SK-N-SH treated with all-trans-retinoic acid at 6 μM for 48 hours (cell line): Measurements from ENCODE around the gene NPY4R2.
"Not testable (repeated sequence)": the region's sequence is repeated elsewhere in the genome, so short reads cannot be mapped to it uniquely, and the experiment has no call there.

Source experiments
- BACH2 ChIP-seq: fragments of 250-450 bp; sonication (Bioruptor Pico); IDR thresholded peaks from 2 replicates; pipeline ENCODE4 v1.9.0; 2021; ENCODE audit warnings: mild to moderate bottlenecking, borderline replicate concordance
- CSDC2 ChIP-seq: fragments of 250-450 bp; sonication (Bioruptor Pico); IDR thresholded peaks from 2 replicates; pipeline ENCODE4 v1.5.0; 2020; ENCODE audit warnings: mild to moderate bottlenecking, moderate library complexity
- ESRRG ChIP-seq: fragments of 250-450 bp; sonication (Bioruptor Pico); IDR thresholded peaks from 2 replicates; pipeline ENCODE4 v1.6.1; 2021; ENCODE audit warnings: mild to moderate bottlenecking
- GLIS3 ChIP-seq: fragments of 250-450 bp; sonication (Bioruptor Pico); IDR thresholded peaks from 2 replicates; pipeline ENCODE4 v1.5.0; 2020; ENCODE audit warnings: mild to moderate bottlenecking, moderate library complexity
- ISL1 ChIP-seq: fragments of 250-450 bp; sonication (Bioruptor Pico); IDR thresholded peaks from 2 replicates; pipeline ENCODE4 v2.1.2; 2022; ENCODE audit warnings: mild to moderate bottlenecking, moderate library complexity
- OSR1 ChIP-seq: fragments of 250-450 bp; sonication (Bioruptor Pico); IDR thresholded peaks from 2 replicates; pipeline ENCODE4 v1.8.0; 2022; ENCODE audit warnings: moderate library complexity, mild to moderate bottlenecking, inconsistent platforms
- RARB ChIP-seq: fragments of 250-450 bp; sonication (Bioruptor Pico); IDR thresholded peaks from 2 replicates; pipeline ENCODE4 v1.8.0; 2021; ENCODE audit warnings: mild to moderate bottlenecking, moderate library complexity
- TCF4 ChIP-seq: fragments of 250-450 bp; sonication (Bioruptor Pico); IDR thresholded peaks from 2 replicates; pipeline ENCODE4 v1.8.0; 2021; ENCODE audit warnings: mild to moderate bottlenecking, moderate library complexity, borderline replicate concordance
- TOX ChIP-seq: fragments of 250-450 bp; sonication (Bioruptor Pico); IDR thresholded peaks from 2 replicates; pipeline ENCODE4 v1.8.0; 2021; ENCODE audit warnings: mild to moderate bottlenecking, moderate library complexity, borderline replicate concordance
- ZFP3 ChIP-seq: fragments of 250-450 bp; sonication (Bioruptor Pico); IDR thresholded peaks from 2 replicates; pipeline ENCODE4 v1.5.0; 2020; ENCODE audit warnings: mild to moderate bottlenecking, moderate library complexity
- ZFP30 ChIP-seq: fragments of 450-650 bp; formaldehyde crosslinking; IDR thresholded peaks from 2 replicates; pipeline ENCODE4 v1.5.0; 2022; ENCODE audit warnings: mild to moderate bottlenecking, moderate library complexity
- TF ChIP-seq, protein P1 (sequence below): fragments of 250-450 bp; sonication (Bioruptor Pico); IDR thresholded peaks from 2 replicates; pipeline ENCODE4 v1.8.0; 2020; ENCODE audit warnings: mild to moderate bottlenecking, moderate library complexity, borderline replicate concordance
- TF ChIP-seq, protein P2 (sequence below): fragments of 250-450 bp; sonication (Bioruptor Pico); IDR thresholded peaks from 2 replicates; pipeline ENCODE4 v1.5.1; 2020; ENCODE audit warnings: low read depth, mild to moderate bottlenecking, moderate library complexity
- TF ChIP-seq, protein P3 (sequence below): fragments of 250-450 bp; sonication (Bioruptor Pico); IDR thresholded peaks from 2 replicates; pipeline ENCODE4 v1.8.0; 2021; ENCODE audit warnings: low read depth, mild to moderate bottlenecking, moderate library complexity, borderline replicate concordance

DNA sequence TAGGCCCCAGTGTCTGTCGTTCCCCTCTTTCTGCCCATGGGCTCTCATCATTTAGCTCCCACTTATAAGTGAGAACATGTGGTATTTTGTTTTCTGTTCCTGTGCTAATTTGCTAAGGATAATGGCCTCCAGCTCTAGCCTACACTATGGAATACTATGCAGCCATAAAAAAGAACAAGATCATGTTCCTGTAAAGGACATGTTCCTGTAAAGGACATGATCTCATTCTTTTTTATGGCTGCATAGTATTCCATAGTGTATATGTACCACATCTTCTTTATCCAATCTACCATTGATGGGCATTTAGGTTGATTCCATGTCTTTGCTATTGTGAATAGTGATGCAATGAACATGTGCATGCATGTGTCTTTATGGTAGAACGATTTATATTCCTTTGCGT, 19.2 kb downstream of the NPY4R2 start:
- not testable (repeated sequence) for TF ChIP-seq RARB (CRISPR knock-in tag); ESRRG (CRISPR knock-in tag); TOX (CRISPR knock-in tag); ISL1 (CRISPR knock-in tag); TCF4 (CRISPR knock-in tag); OSR1 (CRISPR knock-in tag); CSDC2 (CRISPR knock-in tag); ZFP3 (CRISPR knock-in tag); GLIS3 (CRISPR knock-in tag); BACH2 (CRISPR knock-in tag); ZFP30
- TF ChIP-seq, protein P1, sequence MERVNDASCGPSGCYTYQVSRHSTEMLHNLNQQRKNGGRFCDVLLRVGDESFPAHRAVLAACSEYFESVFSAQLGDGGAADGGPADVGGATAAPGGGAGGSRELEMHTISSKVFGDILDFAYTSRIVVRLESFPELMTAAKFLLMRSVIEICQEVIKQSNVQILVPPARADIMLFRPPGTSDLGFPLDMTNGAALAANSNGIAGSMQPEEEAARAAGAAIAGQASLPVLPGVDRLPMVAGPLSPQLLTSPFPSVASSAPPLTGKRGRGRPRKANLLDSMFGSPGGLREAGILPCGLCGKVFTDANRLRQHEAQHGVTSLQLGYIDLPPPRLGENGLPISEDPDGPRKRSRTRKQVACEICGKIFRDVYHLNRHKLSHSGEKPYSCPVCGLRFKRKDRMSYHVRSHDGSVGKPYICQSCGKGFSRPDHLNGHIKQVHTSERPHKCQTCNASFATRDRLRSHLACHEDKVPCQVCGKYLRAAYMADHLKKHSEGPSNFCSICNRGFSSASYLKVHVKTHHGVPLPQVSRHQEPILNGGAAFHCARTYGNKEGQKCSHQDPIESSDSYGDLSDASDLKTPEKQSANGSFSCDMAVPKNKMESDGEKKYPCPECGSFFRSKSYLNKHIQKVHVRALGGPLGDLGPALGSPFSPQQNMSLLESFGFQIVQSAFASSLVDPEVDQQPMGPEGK (CRISPR knock-in tag): not testable (repeated sequence)
- TF ChIP-seq, protein P2, sequence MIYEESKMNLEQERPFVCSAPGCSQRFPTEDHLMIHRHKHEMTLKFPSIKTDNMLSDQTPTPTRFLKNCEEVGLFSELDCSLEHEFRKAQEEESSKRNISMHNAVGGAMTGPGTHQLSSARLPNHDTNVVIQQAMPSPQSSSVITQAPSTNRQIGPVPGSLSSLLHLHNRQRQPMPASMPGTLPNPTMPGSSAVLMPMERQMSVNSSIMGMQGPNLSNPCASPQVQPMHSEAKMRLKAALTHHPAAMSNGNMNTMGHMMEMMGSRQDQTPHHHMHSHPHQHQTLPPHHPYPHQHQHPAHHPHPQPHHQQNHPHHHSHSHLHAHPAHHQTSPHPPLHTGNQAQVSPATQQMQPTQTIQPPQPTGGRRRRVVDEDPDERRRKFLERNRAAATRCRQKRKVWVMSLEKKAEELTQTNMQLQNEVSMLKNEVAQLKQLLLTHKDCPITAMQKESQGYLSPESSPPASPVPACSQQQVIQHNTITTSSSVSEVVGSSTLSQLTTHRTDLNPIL (CRISPR knock-in tag): not testable (repeated sequence)
- TF ChIP-seq, protein P3, sequence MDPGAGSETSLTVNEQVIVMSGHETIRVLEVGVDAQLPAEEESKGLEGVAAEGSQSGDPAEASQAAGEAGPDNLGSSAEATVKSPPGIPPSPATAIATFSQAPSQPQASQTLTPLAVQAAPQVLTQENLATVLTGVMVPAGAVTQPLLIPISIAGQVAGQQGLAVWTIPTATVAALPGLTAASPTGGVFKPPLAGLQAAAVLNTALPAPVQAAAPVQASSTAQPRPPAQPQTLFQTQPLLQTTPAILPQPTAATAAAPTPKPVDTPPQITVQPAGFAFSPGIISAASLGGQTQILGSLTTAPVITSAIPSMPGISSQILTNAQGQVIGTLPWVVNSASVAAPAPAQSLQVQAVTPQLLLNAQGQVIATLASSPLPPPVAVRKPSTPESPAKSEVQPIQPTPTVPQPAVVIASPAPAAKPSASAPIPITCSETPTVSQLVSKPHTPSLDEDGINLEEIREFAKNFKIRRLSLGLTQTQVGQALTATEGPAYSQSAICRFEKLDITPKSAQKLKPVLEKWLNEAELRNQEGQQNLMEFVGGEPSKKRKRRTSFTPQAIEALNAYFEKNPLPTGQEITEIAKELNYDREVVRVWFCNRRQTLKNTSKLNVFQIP (CRISPR knock-in tag): not testable (repeated sequence)
